ENCODE results near the gene PHF21B.

PHF21B gene

DNA sequence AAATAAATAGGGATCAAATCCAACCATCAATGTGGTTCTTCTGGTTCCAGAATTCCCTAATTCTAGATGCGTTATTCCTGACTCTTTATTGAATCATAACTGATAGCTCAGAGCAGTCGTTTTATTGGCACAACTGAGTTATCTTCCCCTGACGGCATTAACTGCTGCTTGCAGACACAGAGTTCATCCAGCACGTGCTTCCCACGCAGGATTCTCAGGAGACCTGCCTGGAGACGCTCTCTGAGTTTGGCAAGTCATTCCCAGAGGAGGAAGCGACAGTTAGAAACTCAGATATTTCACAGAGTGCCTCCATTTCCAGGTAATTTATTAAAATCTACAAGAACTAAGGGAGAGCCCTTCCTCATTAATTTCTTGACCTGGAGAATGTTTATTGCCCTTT is 35.4 kb upstream of the PHF21B start:
- no peaks in the 10 kb centered on the region for H3K4me1 ChIP-seq (ENCODE audit: insufficient read depth, poor library complexity, severe bottlenecking)
- no peaks in the 10 kb centered on the region for H3K9me3 ChIP-seq (ENCODE audit: severe bottlenecking)
- ATAC-seq (ENCODE audit: low read depth) (no peak), DNase-seq (ENCODE audit: low spot score) (no peak)
- TF ChIP-seq, protein P1, sequence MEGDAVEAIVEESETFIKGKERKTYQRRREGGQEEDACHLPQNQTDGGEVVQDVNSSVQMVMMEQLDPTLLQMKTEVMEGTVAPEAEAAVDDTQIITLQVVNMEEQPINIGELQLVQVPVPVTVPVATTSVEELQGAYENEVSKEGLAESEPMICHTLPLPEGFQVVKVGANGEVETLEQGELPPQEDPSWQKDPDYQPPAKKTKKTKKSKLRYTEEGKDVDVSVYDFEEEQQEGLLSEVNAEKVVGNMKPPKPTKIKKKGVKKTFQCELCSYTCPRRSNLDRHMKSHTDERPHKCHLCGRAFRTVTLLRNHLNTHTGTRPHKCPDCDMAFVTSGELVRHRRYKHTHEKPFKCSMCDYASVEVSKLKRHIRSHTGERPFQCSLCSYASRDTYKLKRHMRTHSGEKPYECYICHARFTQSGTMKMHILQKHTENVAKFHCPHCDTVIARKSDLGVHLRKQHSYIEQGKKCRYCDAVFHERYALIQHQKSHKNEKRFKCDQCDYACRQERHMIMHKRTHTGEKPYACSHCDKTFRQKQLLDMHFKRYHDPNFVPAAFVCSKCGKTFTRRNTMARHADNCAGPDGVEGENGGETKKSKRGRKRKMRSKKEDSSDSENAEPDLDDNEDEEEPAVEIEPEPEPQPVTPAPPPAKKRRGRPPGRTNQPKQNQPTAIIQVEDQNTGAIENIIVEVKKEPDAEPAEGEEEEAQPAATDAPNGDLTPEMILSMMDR (IDR thresholded peaks at IDR 0.05; ENCODE audit: poor library complexity, severe bottlenecking), result no peak
- H3K4me3 ChIP-seq (ENCODE audit: severe bottlenecking), result no peak overlapping the region
- H3K36me3 ChIP-seq (ENCODE audit: low read depth), result no peaks in the 10 kb centered on the region
- no peak overlapping the region for H3K27ac ChIP-seq (ENCODE audit: poor library complexity, severe bottlenecking)
- H3K27me3 ChIP-seq (ENCODE audit: insufficient read depth, poor library complexity, severe bottlenecking), result peaks cover 23% of the 10 kb centered on the region

DNA sequence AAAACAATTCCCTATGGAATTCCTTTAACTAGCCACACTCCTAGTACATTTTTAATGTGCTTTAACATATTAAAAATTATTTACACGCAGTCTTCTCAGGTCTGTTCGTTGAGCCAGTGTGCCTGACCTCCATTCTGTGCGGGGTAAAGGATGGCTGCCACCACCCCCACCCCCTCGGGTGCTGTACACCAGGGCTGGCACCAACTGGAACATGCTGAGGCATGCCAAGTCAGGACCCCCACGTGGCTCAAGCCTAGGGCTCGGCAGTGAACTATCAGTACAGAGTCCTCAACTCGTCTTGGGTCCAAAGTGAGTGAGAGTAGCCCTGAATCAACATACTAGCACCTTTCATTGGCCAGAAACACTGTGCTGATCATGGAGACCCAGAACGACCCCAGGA is 32.5 kb upstream of the PHF21B start:
- H3K27me3 ChIP-seq (ENCODE audit: insufficient read depth, poor library complexity, severe bottlenecking), result peaks cover 6% of the 10 kb centered on the region
- H3K4me3 ChIP-seq (ENCODE audit: severe bottlenecking), result no peak overlapping the region
- no peak overlapping the region for H3K27ac ChIP-seq (ENCODE audit: poor library complexity, severe bottlenecking)
- no peak for ATAC-seq (ENCODE audit: low read depth)
- DNase-seq (ENCODE audit: low spot score), result no peak
- H3K9me3 ChIP-seq (ENCODE audit: severe bottlenecking), result no peaks in the 10 kb centered on the region
- no peaks in the 10 kb centered on the region for H3K4me1 ChIP-seq (ENCODE audit: insufficient read depth, poor library complexity, severe bottlenecking)
- no peaks in the 10 kb centered on the region for H3K36me3 ChIP-seq (ENCODE audit: low read depth)
- TF ChIP-seq, protein P1 (IDR thresholded peaks at IDR 0.05; ENCODE audit: poor library complexity, severe bottlenecking), result no peak

DNA sequence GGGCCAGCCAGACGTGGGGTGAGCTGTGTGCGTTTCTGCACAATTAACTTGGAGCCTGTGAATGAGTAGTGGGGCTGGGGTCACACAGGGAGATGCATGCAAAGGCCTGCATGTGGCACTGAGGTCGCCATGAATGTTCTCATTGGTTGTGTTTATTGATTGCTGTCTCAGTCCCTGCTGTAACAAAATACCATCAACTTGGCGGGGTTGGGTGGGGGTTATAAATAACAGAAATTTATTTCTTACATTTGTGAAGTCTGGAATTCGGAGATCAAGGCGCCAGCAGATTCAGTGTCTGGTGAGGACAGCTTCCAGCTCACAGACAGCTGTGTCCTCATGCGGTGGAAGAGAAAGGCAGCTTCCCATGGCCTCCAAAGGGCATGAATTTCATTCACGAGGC is 29.3 kb upstream of the PHF21B start:
- no peaks in the 10 kb centered on the region for H3K4me1 ChIP-seq (ENCODE audit: insufficient read depth, poor library complexity, severe bottlenecking)

DNA sequence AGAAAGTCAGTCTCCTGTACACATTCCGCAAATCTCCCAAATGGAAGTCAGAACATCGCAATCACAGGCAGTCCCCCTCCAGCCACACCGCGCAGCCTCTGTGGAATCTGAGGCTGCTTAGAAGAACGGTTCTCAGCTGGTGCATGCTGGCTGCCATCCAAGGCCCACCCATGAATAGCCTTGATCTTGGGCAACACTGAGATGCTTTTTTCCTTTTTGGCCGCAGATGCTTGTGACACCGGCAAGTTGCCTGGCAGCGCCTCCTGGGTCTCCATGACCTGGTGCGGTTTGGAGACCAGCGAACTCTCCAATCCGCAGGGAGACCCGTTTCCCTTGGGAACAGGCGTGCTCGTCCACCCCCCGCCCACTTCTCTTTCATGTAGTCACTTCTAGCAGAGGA is 26.3 kb upstream of the PHF21B start:
- ATAC-seq (ENCODE audit: low read depth) (no peak), DNase-seq (ENCODE audit: low spot score) (no peak)
- H3K9me3 ChIP-seq (ENCODE audit: severe bottlenecking), result no peaks in the 10 kb centered on the region
- H3K27ac ChIP-seq (ENCODE audit: poor library complexity, severe bottlenecking), result no peak overlapping the region
- H3K4me1 ChIP-seq (ENCODE audit: insufficient read depth, poor library complexity, severe bottlenecking), result no peaks in the 10 kb centered on the region
- peaks cover 37% of the 10 kb centered on the region for H3K27me3 ChIP-seq (ENCODE audit: insufficient read depth, poor library complexity, severe bottlenecking)
- H3K36me3 ChIP-seq (ENCODE audit: low read depth), result no peaks in the 10 kb centered on the region
- TF ChIP-seq, protein P1 (IDR thresholded peaks at IDR 0.05; ENCODE audit: poor library complexity, severe bottlenecking), result no peak
- H3K4me3 ChIP-seq (ENCODE audit: severe bottlenecking), result no peak overlapping the region

More for the DNA sequence above, 29.3 kb upstream of the PHF21B start:
- no peaks in the 10 kb centered on the region for H3K9me3 ChIP-seq (ENCODE audit: severe bottlenecking)
- TF ChIP-seq, protein P1 (IDR thresholded peaks at IDR 0.05; ENCODE audit: poor library complexity, severe bottlenecking), result no peak
- H3K27me3 ChIP-seq (ENCODE audit: insufficient read depth, poor library complexity, severe bottlenecking), result peaks cover 24% of the 10 kb centered on the region
- H3K36me3 ChIP-seq (ENCODE audit: low read depth), result no peaks in the 10 kb centered on the region
- H3K27ac ChIP-seq (ENCODE audit: poor library complexity, severe bottlenecking), result no peak overlapping the region
- DNase-seq (ENCODE audit: low spot score) (no peak), ATAC-seq (ENCODE audit: low read depth) (no peak)
- H3K4me3 ChIP-seq (ENCODE audit: severe bottlenecking), result no peak overlapping the region

DNA sequence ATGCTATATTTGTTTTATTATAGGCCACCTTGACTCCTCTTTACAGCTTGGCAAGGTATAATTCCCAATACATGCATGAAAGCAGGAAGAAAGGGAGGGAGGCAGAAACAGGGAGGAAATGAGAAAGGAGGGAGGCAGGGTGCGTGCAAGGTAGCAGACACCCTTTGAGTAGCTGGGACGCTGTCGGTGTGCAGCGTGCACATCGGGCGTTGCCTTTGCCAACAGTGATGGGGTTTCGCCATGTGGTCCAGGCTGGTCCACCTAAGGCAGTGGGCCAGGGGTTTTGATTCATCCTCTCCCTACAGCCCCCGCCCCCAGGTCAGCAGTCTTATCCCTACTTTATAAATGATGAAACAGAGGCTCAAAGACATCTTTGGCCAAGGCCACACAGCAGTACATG is 25.0 kb upstream of the PHF21B start:
- TF ChIP-seq, protein P1 (IDR thresholded peaks at IDR 0.05; ENCODE audit: poor library complexity, severe bottlenecking), result no peak
- no peaks in the 10 kb centered on the region for H3K36me3 ChIP-seq (ENCODE audit: low read depth)

More for the DNA sequence above, 25.0 kb upstream of the PHF21B start:
- ATAC-seq (ENCODE audit: low read depth) (no peak), DNase-seq (ENCODE audit: low spot score) (no peak)
- no peak overlapping the region for H3K4me3 ChIP-seq (ENCODE audit: severe bottlenecking)
- H3K9me3 ChIP-seq (ENCODE audit: severe bottlenecking), result no peaks in the 10 kb centered on the region
- peaks cover 37% of the 10 kb centered on the region for H3K27me3 ChIP-seq (ENCODE audit: insufficient read depth, poor library complexity, severe bottlenecking)
- no peak overlapping the region for H3K27ac ChIP-seq (ENCODE audit: poor library complexity, severe bottlenecking)
- no peaks in the 10 kb centered on the region for H3K4me1 ChIP-seq (ENCODE audit: insufficient read depth, poor library complexity, severe bottlenecking)
